Nephron (organoid): ENCODE results near the gene SAMD13.

Source experiments
- H3K27ac Mint-ChIP-seq, 3 experiments: 2 replicates each; pipeline ENCODE4 v1.8.0; 2020; ENCODE audit warnings: mixed read lengths in 3 of 3, mild to moderate bottlenecking in 2 of 3, moderate library complexity in 1 of 3
- H3K27me3 Mint-ChIP-seq: 2 replicates; pipeline ENCODE4 v1.8.0; 2021; ENCODE audit warnings: low read depth, mild to moderate bottlenecking, moderate library complexity, mixed read lengths
- H3K36me3 Mint-ChIP-seq: 2 replicates; pipeline ENCODE4 v1.8.0; 2020; ENCODE audit warnings: low read depth, mixed read lengths
- H3K4me1 Mint-ChIP-seq: 2 replicates; pipeline ENCODE4 v1.8.0; 2020; ENCODE audit warnings: mixed read lengths
- H3K4me3 Mint-ChIP-seq, 3 experiments: 2 replicates each; pipeline ENCODE4 v1.8.0; 2020; ENCODE audit warnings: mild to moderate bottlenecking in 3 of 3, mixed read lengths in 3 of 3, moderate library complexity in 2 of 3
- H3K9me3 Mint-ChIP-seq: 2 replicates; pipeline ENCODE4 v1.8.0; 2020; ENCODE audit warnings: mixed read lengths
- TF ChIP-seq, protein P1 (sequence below), 3 experiments: fragments of 200-600 bp; sonication (generic); IDR thresholded peaks; one replicate each; pipeline ENCODE4 v1.5.0; 2021; ENCODE audit warnings: antibody characterized with exemption in 3 of 3; ENCODE audit not compliant: unreplicated experiment in 3 of 3

SAMD13 gene

DNA sequence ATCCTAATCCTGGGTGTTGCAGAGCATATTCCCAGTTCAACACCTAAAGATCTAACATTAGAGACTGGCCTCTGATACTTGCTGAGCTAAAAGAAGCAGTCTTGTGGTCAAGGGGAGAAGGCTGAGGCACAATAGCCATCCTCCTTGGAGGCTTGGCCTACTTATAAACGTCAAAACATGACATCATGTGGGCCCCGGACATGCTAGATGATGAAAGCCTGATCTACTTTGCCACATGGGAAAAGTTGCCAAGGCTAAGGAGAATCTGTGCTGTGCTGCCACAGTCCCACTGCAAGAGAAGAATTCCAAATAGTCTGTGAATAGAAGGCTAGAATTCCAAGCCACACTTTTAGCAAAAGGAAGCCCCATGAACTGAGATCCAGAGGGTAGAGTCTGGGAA is 43.9 kb upstream of the SAMD13 start:
- Mint-ChIP-seq H3K27me3 (no peaks in the 10 kb centered on the region), H3K27ac (no peak overlapping the region), H3K4me3 (no peak overlapping the region), H3K4me1 (no peaks in the 10 kb centered on the region), H3K36me3 (no peaks in the 10 kb centered on the region), H3K9me3 (no peaks in the 10 kb centered on the region)
- TF ChIP-seq, protein P1, sequence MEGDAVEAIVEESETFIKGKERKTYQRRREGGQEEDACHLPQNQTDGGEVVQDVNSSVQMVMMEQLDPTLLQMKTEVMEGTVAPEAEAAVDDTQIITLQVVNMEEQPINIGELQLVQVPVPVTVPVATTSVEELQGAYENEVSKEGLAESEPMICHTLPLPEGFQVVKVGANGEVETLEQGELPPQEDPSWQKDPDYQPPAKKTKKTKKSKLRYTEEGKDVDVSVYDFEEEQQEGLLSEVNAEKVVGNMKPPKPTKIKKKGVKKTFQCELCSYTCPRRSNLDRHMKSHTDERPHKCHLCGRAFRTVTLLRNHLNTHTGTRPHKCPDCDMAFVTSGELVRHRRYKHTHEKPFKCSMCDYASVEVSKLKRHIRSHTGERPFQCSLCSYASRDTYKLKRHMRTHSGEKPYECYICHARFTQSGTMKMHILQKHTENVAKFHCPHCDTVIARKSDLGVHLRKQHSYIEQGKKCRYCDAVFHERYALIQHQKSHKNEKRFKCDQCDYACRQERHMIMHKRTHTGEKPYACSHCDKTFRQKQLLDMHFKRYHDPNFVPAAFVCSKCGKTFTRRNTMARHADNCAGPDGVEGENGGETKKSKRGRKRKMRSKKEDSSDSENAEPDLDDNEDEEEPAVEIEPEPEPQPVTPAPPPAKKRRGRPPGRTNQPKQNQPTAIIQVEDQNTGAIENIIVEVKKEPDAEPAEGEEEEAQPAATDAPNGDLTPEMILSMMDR (IDR thresholded peaks at IDR 0.05; ENCODE audit: unreplicated experiment in 3 of 3), result no peak

DNA sequence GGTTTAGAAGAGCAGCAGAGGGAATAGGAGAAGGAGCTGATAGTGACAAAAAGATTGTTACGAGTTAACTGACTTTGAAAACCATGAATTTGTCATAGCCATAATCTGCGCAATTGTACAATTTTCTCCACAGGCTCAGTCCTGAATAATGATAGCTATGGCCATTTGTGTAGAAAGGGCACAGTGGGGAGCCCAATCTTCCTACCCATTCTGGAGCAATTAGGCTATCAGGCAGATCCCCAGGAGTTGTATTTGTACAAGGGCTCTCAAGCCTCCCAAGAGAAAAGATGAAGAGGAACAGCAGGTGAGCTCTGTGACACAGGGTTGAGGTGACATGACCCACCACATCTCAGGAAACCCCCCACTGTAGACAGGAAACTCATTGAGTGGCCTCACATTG is 42.1 kb upstream of the SAMD13 start:
- TF ChIP-seq, protein P1 (IDR thresholded peaks at IDR 0.05; ENCODE audit: unreplicated experiment in 3 of 3), result no peak
- no peak overlapping the region for H3K27ac Mint-ChIP-seq
- no peaks in the 10 kb centered on the region for H3K27me3 Mint-ChIP-seq
- no peaks in the 10 kb centered on the region for H3K9me3 Mint-ChIP-seq
- H3K4me3 Mint-ChIP-seq, result no peak overlapping the region
- H3K4me1 Mint-ChIP-seq, result no peaks in the 10 kb centered on the region
- no peaks in the 10 kb centered on the region for H3K36me3 Mint-ChIP-seq

DNA sequence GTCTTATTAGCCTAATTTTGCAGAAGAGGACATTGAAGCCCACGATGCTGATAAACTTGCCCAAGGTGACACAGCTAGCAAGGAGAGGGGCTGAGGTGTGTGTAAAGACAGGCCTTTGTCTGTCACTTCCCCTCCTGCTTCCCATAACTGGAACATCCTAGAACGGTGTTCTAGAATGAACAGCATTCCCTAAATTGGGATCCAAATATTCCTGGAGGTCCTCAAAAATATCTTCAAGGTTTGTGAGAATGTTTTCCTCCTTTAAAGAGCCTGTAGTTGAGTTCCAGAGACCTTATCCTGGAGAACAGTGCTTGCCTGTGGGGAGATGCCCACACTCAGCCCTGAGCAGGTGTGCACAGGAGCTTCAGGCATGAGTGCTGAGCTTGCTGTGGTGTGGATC is 41.5 kb upstream of the SAMD13 start:
- Mint-ChIP-seq H3K4me1 (no peaks in the 10 kb centered on the region), H3K9me3 (no peaks in the 10 kb centered on the region), H3K4me3 (no peak overlapping the region), H3K27me3 (no peaks in the 10 kb centered on the region), H3K36me3 (no peaks in the 10 kb centered on the region), H3K27ac (no peak overlapping the region)
- TF ChIP-seq, protein P1 (IDR thresholded peaks at IDR 0.05; ENCODE audit: unreplicated experiment in 3 of 3), result no peak

DNA sequence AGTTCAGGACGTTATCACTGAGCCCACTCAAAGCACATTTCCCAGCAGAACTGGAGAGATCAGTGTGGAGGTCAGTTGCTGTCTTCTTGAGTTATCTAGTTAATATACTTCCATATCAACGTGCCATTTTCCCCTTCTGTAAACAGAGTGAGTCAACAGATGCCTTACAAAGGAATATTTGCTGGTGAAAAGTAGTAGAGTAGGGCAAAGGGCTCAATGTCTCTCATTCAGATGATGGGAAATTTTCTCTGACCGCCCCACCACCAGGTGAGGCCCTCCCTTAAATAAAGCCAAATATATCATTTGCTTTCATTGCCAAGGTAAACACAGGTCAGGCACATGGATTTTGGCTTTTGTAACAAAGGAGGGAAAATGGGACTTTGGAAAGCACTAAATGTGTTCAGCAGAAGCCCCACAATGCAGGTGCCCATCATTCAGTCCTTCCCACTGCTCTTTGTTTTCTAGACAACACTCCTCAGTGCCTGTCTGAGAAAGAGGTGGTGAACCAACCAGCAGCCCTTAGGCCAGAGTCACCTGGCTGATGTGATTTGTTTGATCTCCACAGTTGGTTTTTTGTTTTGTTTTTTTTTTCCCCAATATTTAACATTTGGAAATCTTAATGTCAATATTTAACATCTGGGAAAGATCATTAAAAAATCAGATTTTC is 40.5 kb upstream of the SAMD13 start:
- H3K4me1 Mint-ChIP-seq, result no peaks in the 10 kb centered on the region
- no peak overlapping the region for H3K4me3 Mint-ChIP-seq
- H3K27ac Mint-ChIP-seq, result no peak overlapping the region

DNA sequence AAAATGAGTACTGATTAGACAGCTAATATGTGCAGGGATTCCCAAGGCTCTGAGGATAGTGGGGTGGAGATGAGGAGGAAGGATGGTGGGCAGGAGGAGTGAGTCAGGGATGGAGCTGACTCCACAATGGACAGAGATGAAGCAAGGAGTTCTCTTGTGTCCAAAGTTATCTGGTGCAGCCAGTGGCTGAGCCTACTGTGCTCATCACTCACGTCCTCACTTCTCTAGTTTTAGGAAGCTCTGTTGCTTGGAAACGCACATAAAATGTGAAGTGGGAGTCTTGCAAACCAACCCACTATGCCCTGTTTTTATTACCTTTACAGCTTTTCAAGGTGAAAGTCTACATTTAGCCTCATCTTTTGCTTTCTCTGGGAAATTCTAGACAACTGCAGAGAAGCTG is 36.5 kb upstream of the SAMD13 start:
- no peaks in the 10 kb centered on the region for H3K9me3 Mint-ChIP-seq
- no peak overlapping the region for H3K4me3 Mint-ChIP-seq
- H3K27me3 Mint-ChIP-seq, result no peaks in the 10 kb centered on the region
- peaks cover 6% of the 10 kb centered on the region for H3K4me1 Mint-ChIP-seq
- no peaks in the 10 kb centered on the region for H3K36me3 Mint-ChIP-seq
- TF ChIP-seq, protein P1 (IDR thresholded peaks at IDR 0.05; ENCODE audit: unreplicated experiment in 3 of 3), result no peak
- H3K27ac Mint-ChIP-seq, result no peak overlapping the region

More for the DNA sequence above, 40.5 kb upstream of the SAMD13 start:
- Mint-ChIP-seq H3K36me3 (no peaks in the 10 kb centered on the region), H3K27me3 (no peaks in the 10 kb centered on the region), H3K9me3 (no peaks in the 10 kb centered on the region)
- TF ChIP-seq, protein P1 (IDR thresholded peaks at IDR 0.05; ENCODE audit: unreplicated experiment in 3 of 3), result no peak

DNA sequence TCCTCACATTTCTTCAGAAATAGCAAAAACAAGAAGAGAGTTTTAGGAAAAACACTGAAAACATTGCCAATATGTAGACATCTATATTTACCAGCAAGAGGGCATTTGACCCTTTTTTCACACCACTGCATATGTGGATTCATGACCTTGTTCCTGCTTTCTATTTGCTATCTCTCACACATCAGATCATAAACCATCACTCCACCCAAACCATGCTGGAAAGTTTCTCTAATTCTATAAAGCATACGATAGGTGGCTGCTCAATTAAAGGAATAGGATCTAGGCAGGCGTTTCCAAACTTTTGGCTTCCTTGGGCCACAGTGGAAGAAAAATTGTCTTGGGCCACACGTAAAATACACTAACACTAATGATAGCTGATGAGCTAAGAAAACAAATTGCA is 35.6 kb upstream of the SAMD13 start:
- Mint-ChIP-seq H3K9me3 (no peaks in the 10 kb centered on the region), H3K4me1 (peaks cover 9% of the 10 kb centered on the region), H3K4me3 (no peak overlapping the region), H3K27ac (no peak overlapping the region), H3K27me3 (no peaks in the 10 kb centered on the region), H3K36me3 (no peaks in the 10 kb centered on the region)
- TF ChIP-seq, protein P1 (IDR thresholded peaks at IDR 0.05; ENCODE audit: unreplicated experiment in 3 of 3), result no peak
